ENCODE data around the gene GPHB5.

The GPHB5 gene

DNA sequence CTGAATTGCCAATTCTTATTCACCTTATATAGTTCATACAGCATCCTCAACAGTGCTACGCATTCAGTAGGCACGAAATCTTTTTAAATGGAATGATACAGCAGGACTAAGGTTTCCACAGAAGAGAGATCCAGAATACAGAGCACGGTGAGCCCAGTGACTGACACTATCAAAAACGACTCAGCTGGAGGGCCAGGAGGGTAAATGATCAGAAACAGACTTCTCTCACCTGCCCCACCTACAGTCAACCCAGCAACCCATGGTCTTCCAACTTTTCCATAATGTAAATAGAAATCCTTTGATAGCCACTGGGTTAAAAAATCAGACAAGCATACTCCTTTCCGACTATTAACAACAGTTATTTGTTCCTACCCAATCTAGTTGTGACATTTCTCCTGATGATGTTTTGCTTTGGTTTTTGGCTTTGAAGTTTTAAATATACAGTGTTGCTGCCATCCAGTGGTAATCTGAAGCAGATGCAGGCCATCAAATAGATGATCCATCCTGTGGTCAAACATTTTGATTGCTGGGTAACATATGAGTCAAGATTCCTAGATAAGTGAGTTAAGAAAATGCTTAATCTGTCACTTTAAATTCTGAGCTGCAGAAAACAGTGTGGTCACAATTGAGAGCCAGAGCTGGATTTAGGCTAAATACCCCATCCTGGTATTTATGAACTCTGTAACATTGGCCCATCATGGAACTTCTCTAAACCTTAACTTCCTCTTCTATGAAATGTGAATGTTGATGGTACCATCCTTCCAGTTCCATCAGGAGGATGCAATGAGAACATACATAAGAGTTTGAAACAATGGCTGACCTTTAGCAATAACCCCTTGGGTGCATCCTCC, 42.0 kb downstream of the GPHB5 start:
- Histone ChIP-seq H3K4me1 (ENCODE audit: control insufficient read depth, low read length) (no peaks in the 10 kb centered on the region), H3K9me2 (replicated peaks; ENCODE audit: control insufficient read depth, low read length) (no peaks in the 10 kb centered on the region), H3K79me2 (ENCODE audit: control insufficient read depth, low read length) (no peaks in the 10 kb centered on the region), H3K4me2 (ENCODE audit: low read length) (no peak overlapping the region), H4K20me1 (ENCODE audit: control insufficient read depth, insufficient read depth, low read depth, low read length) (no peaks in the 10 kb centered on the region), H3F3A (ENCODE audit: control insufficient read depth, insufficient read depth) (no peaks in the 10 kb centered on the region), H3K27ac (ENCODE audit: low read depth, low read length) (no peak overlapping the region), H3K4me3 (ENCODE audit: low read length) (no peak overlapping the region), H3K9me3 (ENCODE audit: control insufficient read depth, insufficient read depth, low read length) (no peaks in the 10 kb centered on the region), H3K36me3 (ENCODE audit: control insufficient read depth, low read length) (no peaks in the 10 kb centered on the region), H3K27me3 (ENCODE audit: control insufficient read depth, low read length) (peaks cover 6% of the 10 kb centered on the region)
- TF ChIP-seq, protein P1, sequence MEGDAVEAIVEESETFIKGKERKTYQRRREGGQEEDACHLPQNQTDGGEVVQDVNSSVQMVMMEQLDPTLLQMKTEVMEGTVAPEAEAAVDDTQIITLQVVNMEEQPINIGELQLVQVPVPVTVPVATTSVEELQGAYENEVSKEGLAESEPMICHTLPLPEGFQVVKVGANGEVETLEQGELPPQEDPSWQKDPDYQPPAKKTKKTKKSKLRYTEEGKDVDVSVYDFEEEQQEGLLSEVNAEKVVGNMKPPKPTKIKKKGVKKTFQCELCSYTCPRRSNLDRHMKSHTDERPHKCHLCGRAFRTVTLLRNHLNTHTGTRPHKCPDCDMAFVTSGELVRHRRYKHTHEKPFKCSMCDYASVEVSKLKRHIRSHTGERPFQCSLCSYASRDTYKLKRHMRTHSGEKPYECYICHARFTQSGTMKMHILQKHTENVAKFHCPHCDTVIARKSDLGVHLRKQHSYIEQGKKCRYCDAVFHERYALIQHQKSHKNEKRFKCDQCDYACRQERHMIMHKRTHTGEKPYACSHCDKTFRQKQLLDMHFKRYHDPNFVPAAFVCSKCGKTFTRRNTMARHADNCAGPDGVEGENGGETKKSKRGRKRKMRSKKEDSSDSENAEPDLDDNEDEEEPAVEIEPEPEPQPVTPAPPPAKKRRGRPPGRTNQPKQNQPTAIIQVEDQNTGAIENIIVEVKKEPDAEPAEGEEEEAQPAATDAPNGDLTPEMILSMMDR (IDR thresholded peaks at IDR 0.05; ENCODE audit: low read depth, low read length, poor library complexity, severe bottlenecking), result peak; percentile 79
- TF ChIP-seq EZH2phosphoT487 (IDR thresholded peaks at IDR 0.05; ENCODE audit: borderline replicate concordance, low read length), result no peak

- H3K9me2 ChIP-seq (replicated peaks; ENCODE audit: control insufficient read depth, low read length), result no peaks in the 10 kb centered on the region
- no peak overlapping the region for H3K4me2 ChIP-seq (ENCODE audit: low read length)
- H3F3A ChIP-seq (ENCODE audit: control insufficient read depth, insufficient read depth), result no peaks in the 10 kb centered on the region
- H3K4me3 ChIP-seq (ENCODE audit: low read length), result no peak overlapping the region
- no peaks in the 10 kb centered on the region for H3K36me3 ChIP-seq (ENCODE audit: control insufficient read depth, low read length)
- H3K27ac ChIP-seq (ENCODE audit: low read depth, low read length), result no peak overlapping the region
- H3K4me1 ChIP-seq (ENCODE audit: control insufficient read depth, low read length), result no peaks in the 10 kb centered on the region
- TF ChIP-seq, protein P1 (IDR thresholded peaks at IDR 0.05; ENCODE audit: low read depth, low read length, poor library complexity, severe bottlenecking), result no peak
- no peak for TF ChIP-seq EZH2phosphoT487 (IDR thresholded peaks at IDR 0.05; ENCODE audit: borderline replicate concordance, low read length)
- H3K79me2 ChIP-seq (ENCODE audit: control insufficient read depth, low read length), result no peaks in the 10 kb centered on the region
- H4K20me1 ChIP-seq (ENCODE audit: control insufficient read depth, insufficient read depth, low read depth, low read length), result no peaks in the 10 kb centered on the region
- peaks cover 6% of the 10 kb centered on the region for H3K27me3 ChIP-seq (ENCODE audit: control insufficient read depth, low read length)
- H3K9me3 ChIP-seq (ENCODE audit: control insufficient read depth, insufficient read depth, low read length), result no peaks in the 10 kb centered on the region
Measured at GRCh38 chr14:63276016-63276415, 42.7 kb downstream of the GPHB5 start.

- Histone ChIP-seq H4K20me1 (ENCODE audit: control insufficient read depth, insufficient read depth, low read depth, low read length) (no peaks in the 10 kb centered on the region), H3K27ac (ENCODE audit: low read depth, low read length) (no peak overlapping the region), H3K27me3 (ENCODE audit: control insufficient read depth, low read length) (peaks cover 4% of the 10 kb centered on the region; the same call in 1 of the 2 replicates), H3F3A (ENCODE audit: control insufficient read depth, insufficient read depth) (no peaks in the 10 kb centered on the region), H3K79me2 (ENCODE audit: control insufficient read depth, low read length) (no peaks in the 10 kb centered on the region), H3K4me3 (ENCODE audit: low read length) (no peak overlapping the region), H3K36me3 (ENCODE audit: control insufficient read depth, low read length) (no peaks in the 10 kb centered on the region), H3K4me2 (ENCODE audit: low read length) (no peak overlapping the region), H3K9me3 (ENCODE audit: control insufficient read depth, insufficient read depth, low read length) (no peaks in the 10 kb centered on the region), H3K4me1 (ENCODE audit: control insufficient read depth, low read length) (no peaks in the 10 kb centered on the region), H3K9me2 (replicated peaks; ENCODE audit: control insufficient read depth, low read length) (no peaks in the 10 kb centered on the region)
- TF ChIP-seq EZH2phosphoT487 (IDR thresholded peaks at IDR 0.05; ENCODE audit: borderline replicate concordance, low read length), result no peak
- TF ChIP-seq, protein P1 (IDR thresholded peaks at IDR 0.05; ENCODE audit: low read depth, low read length, poor library complexity, severe bottlenecking), result no peak
Measured at GRCh38 chr14:63275611-63276010, 43.1 kb downstream of the GPHB5 start.

Data from DOHH2 (cell line).